HEK293 (cell line): ENCODE results near the gene DDX50.

Experiments used
- BCL11A ChIP-seq: fragments of 450-650 bp; formaldehyde crosslinking; IDR thresholded peaks from 2 replicates; pipeline ENCODE4 v1.5.1; 2016; ENCODE audit warnings: low read depth, missing biosample characterization, missing genetic modification characterization
- ELK4 ChIP-seq: IDR thresholded peaks from 2 replicates; pipeline ENCODE4 v1.6.1; 2011; ENCODE audit warnings: mild to moderate bottlenecking, low read depth, low read length, borderline replicate concordance
- HOXA7 ChIP-seq: sonication (generic); formaldehyde crosslinking; IDR thresholded peaks from 2 replicates; pipeline ENCODE4 v1.8.1; 2022; ENCODE audit warnings: missing genetic modification reagents, borderline replicate concordance
- KLF9 ChIP-seq: fragments of 450-650 bp; formaldehyde crosslinking; IDR thresholded peaks from 2 replicates; pipeline ENCODE4 v1.5.1; 2016; ENCODE audit warnings: missing biosample characterization, missing genetic modification characterization, low read depth
- MZF1 ChIP-seq: fragments of 450-650 bp; formaldehyde crosslinking; IDR thresholded peaks from 2 replicates; pipeline ENCODE4 v1.5.1; 2017; ENCODE audit warnings: missing biosample characterization, missing genetic modification characterization, borderline replicate concordance
- PATZ1 ChIP-seq: fragments of 450-650 bp; formaldehyde crosslinking; IDR thresholded peaks from 2 replicates; pipeline ENCODE4 v1.5.1; 2016; ENCODE audit warnings: missing biosample characterization, missing genetic modification characterization
- RBAK ChIP-seq: fragments of 450-650 bp; formaldehyde crosslinking; IDR thresholded peaks from 2 replicates; pipeline ENCODE4 v1.5.1; 2016; ENCODE audit warnings: missing biosample characterization, missing genetic modification characterization
- REST ChIP-seq: fragments of 450-650 bp; formaldehyde crosslinking; IDR thresholded peaks from 2 replicates; pipeline ENCODE4 v1.5.1; 2016; ENCODE audit warnings: missing biosample characterization, missing genetic modification characterization
- SCRT1 ChIP-seq: fragments of 450-650 bp; formaldehyde crosslinking; IDR thresholded peaks from 2 replicates; pipeline ENCODE4 v1.5.1; 2016; ENCODE audit warnings: missing biosample characterization, missing genetic modification characterization, borderline replicate concordance
- ZBTB49 ChIP-seq: fragments of 450-650 bp; formaldehyde crosslinking; IDR thresholded peaks from 2 replicates; pipeline ENCODE4 v1.5.1; 2016; ENCODE audit warnings: missing biosample characterization, missing genetic modification characterization, low read depth
- ZBTB6 ChIP-seq: fragments of 450-650 bp; formaldehyde crosslinking; IDR thresholded peaks from 2 replicates; pipeline ENCODE4 v1.5.1; 2017; ENCODE audit warnings: missing biosample characterization, missing genetic modification characterization
- ZFP69B ChIP-seq: fragments of 450-650 bp; formaldehyde crosslinking; IDR thresholded peaks from 2 replicates; pipeline ENCODE4 v1.5.1; 2016; ENCODE audit warnings: missing biosample characterization, missing genetic modification characterization
- ZNF133 ChIP-seq: fragments of 450-650 bp; formaldehyde crosslinking; IDR thresholded peaks from 2 replicates; pipeline ENCODE4 v1.5.1; 2016; ENCODE audit warnings: missing biosample characterization, missing genetic modification characterization
- ZNF211 ChIP-seq: fragments of 450-650 bp; formaldehyde crosslinking; IDR thresholded peaks from 2 replicates; pipeline ENCODE4 v1.5.1; 2016; ENCODE audit warnings: low read depth, missing biosample characterization, missing genetic modification characterization
- ZNF214 ChIP-seq: fragments of 450-650 bp; formaldehyde crosslinking; IDR thresholded peaks from 2 replicates; pipeline ENCODE4 v1.5.1; 2017; ENCODE audit warnings: missing biosample characterization, mild to moderate bottlenecking, missing genetic modification characterization, borderline replicate concordance
- ZNF302 ChIP-seq: fragments of 450-650 bp; formaldehyde crosslinking; IDR thresholded peaks from 2 replicates; pipeline ENCODE4 v1.5.1; 2016; ENCODE audit warnings: missing biosample characterization, missing genetic modification characterization, low read depth
- ZNF354C ChIP-seq: fragments of 450-650 bp; formaldehyde crosslinking; IDR thresholded peaks from 2 replicates; pipeline ENCODE4 v1.5.1; 2016; ENCODE audit warnings: missing biosample characterization, missing genetic modification characterization, low read depth, borderline replicate concordance
- ZNF426 ChIP-seq: fragments of 450-650 bp; formaldehyde crosslinking; IDR thresholded peaks from 2 replicates; pipeline ENCODE4 v1.5.1; 2017; ENCODE audit warnings: missing biosample characterization, missing genetic modification characterization, mild to moderate bottlenecking, inconsistent platforms, moderate library complexity
- ZNF549 ChIP-seq: fragments of 450-650 bp; IDR thresholded peaks from 2 replicates; pipeline ENCODE4 v1.5.1; 2018; ENCODE audit warnings: missing biosample characterization, missing genetic modification characterization, mild to moderate bottlenecking, inconsistent platforms, moderate library complexity
- ZNF560 ChIP-seq: fragments of 450-650 bp; formaldehyde crosslinking; IDR thresholded peaks from 2 replicates; pipeline ENCODE4 v1.5.1; 2017; ENCODE audit warnings: missing biosample characterization, missing genetic modification characterization, borderline replicate concordance
- ZNF776 ChIP-seq: fragments of 450-650 bp; formaldehyde crosslinking; IDR thresholded peaks from 2 replicates; pipeline ENCODE4 v1.5.0; 2017; ENCODE audit warnings: missing biosample characterization, missing genetic modification characterization, borderline replicate concordance
- ZSCAN30 ChIP-seq: fragments of 450-650 bp; IDR thresholded peaks from 2 replicates; pipeline ENCODE4 v1.5.1; 2018; ENCODE audit warnings: missing biosample characterization, mild to moderate bottlenecking, missing genetic modification characterization, moderate library complexity
- ZSCAN5A ChIP-seq: fragments of 450-650 bp; formaldehyde crosslinking; IDR thresholded peaks from 2 replicates; pipeline ENCODE4 v1.5.1; 2016; ENCODE audit warnings: missing biosample characterization, missing genetic modification characterization
- ZXDB ChIP-seq: fragments of 450-650 bp; formaldehyde crosslinking; IDR thresholded peaks from 2 replicates; pipeline ENCODE4 v1.5.1; 2016; ENCODE audit warnings: missing biosample characterization, missing genetic modification characterization

Gene DDX50

GRCh38 chr10:68871731-68872342 is 29.3 kb upstream of the DDX50 start (continued):
- TF ChIP-seq PATZ1, result peak; percentile 63; the same call in 1 of the 2 replicates
- TF ChIP-seq ZXDB, result peak; percentile 85
- no peak for TF ChIP-seq ZBTB49 (tag by site-specific recombination)
- TF ChIP-seq ZSCAN30, result peak; percentile 86
- TF ChIP-seq ZNF426 (tag by site-specific recombination), result no peak
- TF ChIP-seq ZNF354C (tag by site-specific recombination), result no peak
- peak; percentile 59; the same call in 1 of the 2 replicates for TF ChIP-seq ZFP69B (tag by site-specific recombination)
- TF ChIP-seq ZNF776, result no peak
- TF ChIP-seq BCL11A (tag by site-specific recombination), result peak; percentile 94
- TF ChIP-seq KLF9 (tag by site-specific recombination), result no peak
- TF ChIP-seq ZNF214, result no peak
- 0 out of 2 replicates have a peak, but pooled peaks have one; percentile 32 for TF ChIP-seq ZSCAN5A (tag by site-specific recombination)
- no peak for TF ChIP-seq RBAK (tag by site-specific recombination)
- TF ChIP-seq ZNF211 (tag by site-specific recombination), result no peak
- TF ChIP-seq SCRT1 (tag by site-specific recombination), result 0 out of 2 replicates have a peak, but pooled peaks have one; percentile 46
- no peak for TF ChIP-seq HOXA7
- TF ChIP-seq MZF1, result peak; percentile 87; the same call in 1 of the 2 replicates
- TF ChIP-seq ZNF549 (tag by site-specific recombination), result 0 out of 2 replicates have a peak, but pooled peaks have one; percentile 35
- no peak for TF ChIP-seq REST (tag by site-specific recombination)
- no peak for TF ChIP-seq ELK4
- TF ChIP-seq ZNF302 (tag by site-specific recombination), result no peak
- TF ChIP-seq ZNF133 (tag by site-specific recombination), result no peak
- TF ChIP-seq ZBTB6 (tag by site-specific recombination), result no peak; the same call in 1 of the 2 replicates
- TF ChIP-seq ZNF560 (tag by site-specific recombination), result no peak
